ENCODE measurements around the gene MGAM2. TPM values are rescaled to one million over a fixed set of nuclear protein-coding genes. Genes with fewer than 3 reads are reported as not detected.

The MGAM2 gene
- polyA plus RNA-seq, 1 donor, result 0.04 TPM

DNA sequence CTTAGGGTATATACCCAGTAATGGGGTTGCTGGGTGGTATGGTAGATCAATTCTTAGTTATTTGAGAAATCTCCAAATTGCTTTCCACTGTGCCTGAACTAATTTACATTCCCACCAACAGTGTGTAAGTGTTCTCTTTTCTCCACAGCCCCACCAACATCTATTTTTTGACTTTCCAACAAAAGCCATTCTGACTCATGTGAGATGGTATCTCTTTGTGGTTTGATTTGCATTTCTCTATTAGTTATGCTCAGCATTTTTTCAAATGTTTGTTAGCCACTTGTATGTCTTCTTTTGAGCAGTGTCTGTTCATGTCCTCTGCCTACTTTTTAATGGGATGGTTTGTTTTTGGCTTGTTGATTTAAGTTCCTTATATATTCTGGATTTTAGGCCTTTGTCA lies 66.4 kb downstream of the MGAM2 start:
- DNase-seq, result no peak

DNA sequence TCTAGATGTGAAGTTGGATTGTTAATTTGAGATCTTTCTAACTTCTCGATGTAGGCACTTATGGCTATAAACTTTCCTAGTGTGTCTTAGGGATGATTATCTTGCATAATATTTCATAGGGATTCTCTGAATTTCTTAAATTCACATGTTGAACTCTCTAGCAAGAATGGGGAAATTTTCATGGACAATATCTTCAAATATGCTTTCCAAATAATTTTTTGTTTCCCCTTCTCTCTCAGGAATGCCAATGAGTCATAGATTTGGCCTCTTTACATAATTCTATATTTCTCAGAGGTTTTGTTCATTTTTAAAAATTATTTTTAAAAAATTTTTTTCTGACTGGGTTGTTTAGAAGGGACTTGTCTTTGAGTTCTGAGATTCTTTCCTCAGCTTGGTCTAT lies 68.9 kb downstream of the MGAM2 start:
- DNase-seq, result no peak

DNA sequence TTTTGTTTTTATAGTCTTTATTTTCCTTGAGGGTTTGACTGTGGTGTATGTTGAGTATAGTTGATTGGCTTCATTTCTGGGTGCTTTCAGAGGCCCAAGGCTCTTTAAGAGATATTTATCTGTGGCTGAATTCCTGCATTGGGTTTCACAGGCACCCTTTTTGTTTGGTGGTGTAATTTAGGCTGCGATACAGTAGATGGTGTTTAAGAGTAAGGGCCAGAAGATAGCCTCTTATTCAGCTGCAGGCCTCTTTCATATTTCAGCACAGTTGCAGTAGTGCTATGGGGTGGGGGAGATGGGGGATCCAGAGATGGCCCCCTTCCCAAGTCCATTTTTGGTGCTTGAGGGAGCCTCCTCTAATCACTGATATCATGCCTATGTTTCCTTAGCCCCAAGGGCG lies 69.7 kb downstream of the MGAM2 start:
- no peak for DNase-seq

DNA sequence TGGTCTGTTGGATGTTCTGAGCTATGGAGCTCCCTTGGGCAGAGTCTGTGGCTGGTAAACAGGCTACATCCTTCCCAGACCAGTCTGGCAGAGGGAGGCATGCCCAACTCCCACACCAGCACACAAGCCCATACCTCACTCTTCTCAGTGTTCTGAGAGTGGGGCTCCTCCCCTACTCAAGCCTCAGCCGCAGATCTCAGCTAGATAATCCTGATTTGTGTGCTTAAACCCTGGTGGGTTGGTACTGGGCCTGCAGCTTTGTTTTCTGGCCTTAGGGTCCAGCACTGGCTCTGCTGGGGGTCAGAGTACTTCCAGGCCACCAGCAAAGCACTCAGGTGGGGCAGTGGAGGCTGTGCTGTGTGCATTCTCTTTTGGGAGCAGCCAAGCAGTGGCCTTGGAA lies 70.4 kb downstream of the MGAM2 start:
- DNase-seq, result no peak

DNA sequence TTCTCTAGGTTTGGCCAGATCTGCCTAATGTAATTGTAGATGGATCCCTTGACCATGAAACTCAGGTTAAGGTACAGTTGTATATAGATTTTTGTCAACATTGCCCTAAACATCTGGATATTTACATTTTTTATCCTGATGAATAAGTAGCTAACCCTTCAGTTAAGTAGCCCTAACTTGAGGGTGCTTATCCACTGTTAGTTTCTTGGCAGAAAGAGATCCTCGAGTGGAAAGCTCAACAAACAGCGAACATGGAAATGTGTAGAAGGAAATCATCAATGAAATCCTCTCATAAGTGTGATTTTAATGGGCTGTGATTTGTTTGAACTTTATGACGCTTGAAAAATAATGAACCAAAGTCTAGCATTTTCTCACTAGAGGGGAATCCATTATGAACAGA lies 73.6 kb downstream of the MGAM2 start:
- DNase-seq, result no peak

DNA sequence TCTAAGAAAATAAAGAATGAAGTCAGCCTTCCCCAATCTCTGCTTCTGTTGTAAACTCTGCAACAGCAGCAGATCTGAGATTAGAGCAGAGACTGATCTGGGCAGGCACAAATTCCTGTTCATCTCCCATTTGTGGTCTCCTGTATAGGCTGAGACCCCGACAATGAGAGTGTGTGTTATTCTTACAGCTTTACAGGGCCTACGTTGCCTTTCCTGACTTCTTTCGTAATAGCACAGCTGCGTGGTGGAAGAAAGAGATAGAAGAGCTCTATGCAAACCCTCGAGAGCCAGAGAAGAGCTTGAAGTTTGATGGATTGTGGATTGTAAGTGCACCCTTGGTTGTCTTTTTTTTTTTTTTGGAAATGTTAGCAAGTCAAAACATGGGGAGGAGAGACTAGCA lies 74.3 kb downstream of the MGAM2 start:
- DNase-seq, result no peak

DNA sequence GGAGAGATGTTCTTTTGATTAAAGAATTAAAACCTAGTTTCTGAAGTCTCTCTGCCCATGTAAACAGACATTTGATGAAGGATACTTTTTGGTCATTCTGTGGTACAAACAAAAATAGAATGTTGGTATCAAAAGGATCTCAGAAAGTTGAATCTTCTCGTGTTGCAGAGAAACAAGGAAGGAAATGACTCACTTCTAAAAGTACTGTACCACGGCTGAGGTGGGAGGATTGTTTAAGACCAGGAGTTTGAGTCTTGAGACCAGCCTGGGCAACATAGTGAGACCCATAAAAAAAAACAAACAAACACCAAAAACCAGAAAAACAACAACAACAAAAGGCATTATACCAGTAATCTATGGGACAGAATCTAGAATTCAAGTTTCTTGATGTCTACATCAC lies 76.6 kb downstream of the MGAM2 start:
- DNase-seq, result no peak

DNA sequence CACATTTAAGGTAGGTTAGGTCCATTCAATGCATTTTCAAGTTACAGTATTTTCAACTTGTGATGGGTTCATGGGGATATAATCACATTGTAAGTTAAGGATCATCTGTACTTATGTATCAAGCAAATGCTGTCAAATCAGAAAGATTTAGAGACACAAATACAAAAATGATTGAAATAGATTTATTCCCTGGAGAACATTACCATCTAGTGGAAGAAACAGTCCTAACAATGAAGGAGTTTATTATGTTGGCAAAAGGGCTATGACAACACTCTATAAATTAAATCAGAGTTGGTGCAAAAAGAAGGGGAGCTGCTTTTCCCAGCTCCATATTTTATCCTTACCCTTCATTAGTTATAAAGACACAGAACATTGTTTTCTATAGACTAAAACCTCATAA lies 77.3 kb downstream of the MGAM2 start:
- DNase-seq, result no peak

DNA sequence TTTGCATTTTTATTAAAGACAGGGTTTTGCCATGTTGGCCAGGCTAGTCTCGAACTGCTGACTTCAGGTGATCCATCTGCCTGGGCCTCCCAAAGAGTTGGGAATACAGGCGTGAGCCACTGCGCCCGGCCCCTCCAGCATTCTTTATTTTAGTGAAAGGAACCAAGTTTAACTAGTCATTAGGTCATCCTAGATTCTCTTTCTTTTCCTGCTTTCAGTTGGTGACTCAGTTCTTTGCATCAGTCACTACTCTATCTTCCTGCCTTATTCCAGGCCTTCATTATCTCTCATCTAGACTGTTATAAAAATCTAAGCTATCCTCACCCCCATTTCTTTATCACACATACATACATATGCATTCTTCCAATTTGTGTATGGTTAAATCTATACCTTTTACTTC lies 82.7 kb downstream of the MGAM2 start:
- DNase-seq, result no peak

DNA sequence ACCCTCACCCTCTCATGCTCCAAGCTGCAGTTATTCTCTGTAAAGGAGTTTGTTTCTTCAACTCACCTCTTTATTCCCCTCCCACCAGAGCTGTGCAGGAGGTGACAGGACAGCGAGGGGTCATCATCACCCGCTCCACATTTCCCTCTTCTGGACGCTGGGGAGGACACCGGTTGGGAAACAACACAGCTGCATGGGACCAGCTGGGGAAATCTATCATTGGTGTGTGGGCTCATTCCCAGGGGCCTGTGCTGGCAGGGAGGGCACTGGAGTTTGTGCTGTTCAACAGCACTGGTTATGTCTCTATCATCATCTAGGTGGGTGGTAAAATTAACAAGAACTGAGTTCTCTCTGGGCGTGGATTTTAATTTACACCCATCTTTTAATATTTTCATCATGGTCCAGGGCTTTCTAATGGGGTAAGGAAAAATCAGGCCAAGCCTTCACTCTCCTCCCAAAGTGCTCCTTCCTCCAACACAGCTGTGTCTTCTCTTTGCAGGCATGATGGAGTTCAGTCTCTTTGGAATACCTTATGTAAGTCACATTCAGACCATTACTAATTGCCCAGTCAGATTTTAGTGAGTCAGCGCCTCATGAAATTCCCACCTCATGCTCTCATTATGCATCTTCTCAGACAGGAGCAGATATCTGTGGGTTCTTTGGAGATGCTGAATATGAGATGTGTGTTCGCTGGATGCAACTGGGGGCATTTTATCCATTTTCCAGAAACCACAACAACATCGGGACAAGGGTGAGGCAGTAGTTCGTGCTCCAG lies 84.7 kb downstream of the MGAM2 start:
- no peak for DNase-seq

DNA sequence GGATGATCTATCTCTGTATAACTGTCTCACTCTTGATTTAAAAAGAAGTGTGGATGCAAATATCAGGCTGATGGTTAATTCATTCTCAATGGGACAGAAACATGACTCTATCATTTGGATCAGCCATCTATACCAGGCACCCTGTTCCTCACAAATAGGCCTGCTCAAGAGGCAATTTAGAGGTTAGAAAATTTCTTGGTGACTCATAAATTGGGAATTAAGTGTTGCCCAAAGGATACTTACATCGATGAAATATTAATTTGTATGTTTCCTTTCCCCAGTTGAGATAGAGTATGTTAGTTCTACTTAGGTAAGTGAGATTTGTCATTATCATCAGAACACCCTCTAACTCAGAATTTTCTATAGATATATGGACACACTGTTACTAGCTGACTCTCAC lies 88.7 kb downstream of the MGAM2 start:
- DNase-seq, result no peak

DNA sequence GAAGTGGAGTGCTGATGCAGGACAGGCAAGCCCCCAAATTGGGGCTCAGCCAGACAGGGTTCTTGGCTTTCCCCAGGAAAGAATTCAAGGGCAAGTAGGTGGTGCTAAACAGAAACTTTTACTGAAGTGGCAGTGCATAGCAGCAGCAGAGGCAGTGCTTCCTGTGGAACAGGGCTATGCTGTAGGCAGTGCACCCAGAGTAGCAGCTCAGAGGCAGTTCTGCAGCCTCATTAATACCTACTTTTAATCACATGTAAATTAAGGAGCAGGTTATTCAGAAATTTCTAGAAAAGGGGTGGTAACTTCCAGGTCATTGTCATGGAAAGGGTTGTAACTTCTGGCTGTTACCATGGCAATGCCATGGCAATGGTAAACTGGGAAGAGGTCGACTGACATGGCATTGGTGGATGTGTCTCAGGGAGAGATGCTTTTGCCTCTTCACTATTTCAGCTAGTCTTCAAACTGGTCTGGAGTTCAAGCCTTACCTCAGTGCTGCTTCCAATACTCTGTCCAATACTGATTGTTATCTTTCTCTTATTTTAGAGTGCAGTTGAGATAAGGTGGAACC lies 117.1 kb downstream of the MGAM2 start:
- DNase-seq, result no peak

DNA sequence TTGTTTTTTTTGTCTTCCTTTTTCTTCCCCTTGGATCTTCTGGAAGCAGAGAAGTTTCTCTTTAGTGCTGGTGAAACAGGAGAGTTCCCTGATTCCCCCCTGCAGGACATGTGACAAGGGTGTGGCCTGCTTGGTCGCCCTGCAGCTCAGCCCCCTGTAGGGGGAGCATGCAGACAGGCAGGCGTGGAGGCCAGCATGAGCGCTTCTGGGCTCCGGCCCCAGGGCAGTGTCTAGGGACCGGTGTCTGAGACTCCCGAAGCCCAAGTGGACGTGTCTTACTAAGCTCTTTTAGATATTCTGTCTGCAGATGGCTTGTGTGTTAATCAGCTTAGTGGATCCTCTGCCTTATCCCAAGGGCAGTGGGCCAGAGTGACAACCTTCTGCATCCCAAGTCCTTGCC lies 120.2 kb downstream of the MGAM2 start:
- no peak for DNase-seq

DNA sequence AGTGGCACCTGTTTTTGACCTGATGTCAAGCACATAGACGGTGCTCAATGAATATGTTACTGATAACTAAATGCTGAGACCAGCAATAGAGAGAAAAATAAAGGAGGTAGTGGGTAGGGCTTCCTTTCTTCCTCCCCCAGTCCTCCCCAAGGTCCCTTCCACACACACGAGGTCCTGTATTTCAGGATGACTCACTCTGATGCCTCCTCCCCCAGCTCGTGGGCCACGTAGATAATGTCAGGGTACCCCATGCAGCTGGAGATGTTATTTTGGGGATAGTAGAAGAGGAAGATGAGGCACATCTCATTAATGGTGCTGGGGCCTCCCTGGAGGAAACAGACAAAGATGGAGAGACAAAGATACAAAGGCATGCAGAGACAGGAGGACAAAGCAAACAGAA lies 129.0 kb downstream of the MGAM2 start:
- no peak for DNase-seq

DNA sequence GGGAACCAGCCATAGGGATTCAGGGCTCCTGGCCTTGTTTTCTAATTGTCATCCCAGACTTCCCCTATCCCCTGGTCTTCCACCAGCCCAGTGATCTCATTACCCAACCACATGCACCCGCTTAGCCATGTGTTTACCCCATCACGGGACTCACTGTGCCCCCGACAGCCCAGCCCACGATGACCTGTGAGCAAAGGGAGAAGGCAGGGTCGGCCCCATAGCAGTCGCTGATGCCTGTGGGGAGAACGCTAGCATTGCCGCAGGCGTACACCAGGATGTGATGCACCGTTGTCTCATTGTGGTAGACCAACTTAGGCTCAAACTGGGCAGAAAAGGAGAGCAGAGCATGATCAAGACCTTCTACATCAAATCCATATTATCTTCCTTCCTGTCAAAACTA lies 132.3 kb downstream of the MGAM2 start:
- no peak for DNase-seq

DNA sequence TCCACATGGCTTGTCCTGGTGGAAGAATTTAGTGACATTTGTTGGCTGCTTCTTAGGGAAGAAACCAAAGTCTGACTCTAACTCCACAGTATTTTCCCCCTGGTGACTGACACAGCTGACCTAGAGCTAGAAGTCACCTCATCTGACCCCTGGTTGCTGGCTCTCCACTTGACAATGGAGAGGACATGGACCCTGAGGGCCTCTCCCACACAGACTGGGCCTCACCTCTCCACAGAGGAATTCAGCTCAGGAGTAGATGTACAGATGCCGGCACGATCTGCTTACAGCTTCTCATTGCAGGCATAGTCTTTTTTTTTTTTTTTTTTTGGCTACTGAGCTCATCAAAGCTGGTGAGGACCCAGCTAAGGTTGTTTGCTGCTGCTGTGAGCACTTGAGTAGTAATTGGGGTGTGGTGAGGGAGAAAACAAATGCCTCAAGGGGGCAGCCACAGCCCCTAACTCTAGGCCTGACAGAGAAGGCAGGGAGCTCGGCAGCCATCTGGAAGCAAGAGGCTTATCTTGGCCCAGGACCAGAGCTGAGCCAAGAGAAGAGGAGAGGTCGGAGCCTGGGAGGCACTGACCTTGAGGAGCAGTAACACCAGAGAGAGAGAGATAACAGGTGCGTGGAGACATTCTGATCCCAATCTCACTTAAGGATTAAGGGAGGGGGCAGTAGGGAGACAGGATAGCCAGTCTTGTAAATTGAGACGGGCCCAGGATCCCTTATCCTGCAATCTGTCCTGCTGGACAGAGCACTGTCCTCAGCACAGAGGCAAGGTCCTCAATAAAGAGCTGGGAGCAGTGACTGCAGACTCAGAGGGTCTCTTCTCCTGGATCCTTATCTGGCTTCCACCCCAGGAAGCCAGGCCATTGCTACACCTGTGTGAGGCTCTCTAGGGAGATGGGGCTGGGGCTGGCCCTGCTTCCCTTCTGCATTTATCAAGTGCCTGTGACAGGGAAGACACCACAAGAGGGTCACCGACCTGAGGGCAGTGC lies 136.9 kb downstream of the MGAM2 start:
- no peak for DNase-seq

DNA sequence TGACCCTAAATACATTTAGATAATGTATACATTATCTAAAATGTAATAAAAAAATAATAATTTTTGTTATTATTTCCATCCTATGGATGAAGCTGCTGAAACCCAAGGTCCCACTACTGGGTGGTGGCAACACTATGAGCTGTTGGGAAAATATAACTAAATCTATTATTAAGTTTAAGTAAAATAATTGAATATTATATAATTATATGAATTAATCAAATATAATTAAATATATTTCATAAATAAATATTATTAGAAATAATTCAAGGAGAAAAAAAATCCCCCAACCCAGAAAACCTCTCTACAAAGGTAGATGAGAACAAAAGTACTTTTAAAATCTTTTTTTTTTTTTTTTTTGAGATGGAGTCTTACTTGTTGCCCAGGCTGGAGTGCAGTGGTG lies 138.4 kb downstream of the MGAM2 start:
- DNase-seq, result no peak

DNA sequence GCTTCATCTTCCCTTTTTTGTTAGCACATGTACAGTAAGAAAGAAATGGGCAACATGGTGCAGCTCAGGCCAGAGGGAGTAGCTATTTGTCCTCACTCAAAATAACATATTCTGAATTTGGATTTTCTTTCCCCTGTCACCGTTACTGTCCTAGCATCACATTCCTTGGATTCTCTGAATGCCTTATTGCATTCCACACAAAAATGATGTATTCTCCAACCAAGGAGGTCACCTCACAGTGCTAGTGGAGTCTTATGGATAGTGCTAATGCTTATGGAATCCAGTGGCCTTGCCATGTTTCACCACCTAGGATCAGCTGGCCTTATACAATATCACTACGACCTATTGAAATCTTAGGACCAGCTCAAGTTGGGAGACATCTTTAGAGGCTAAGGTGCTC lies 139.2 kb downstream of the MGAM2 start:
- DNase-seq, result no peak

DNA sequence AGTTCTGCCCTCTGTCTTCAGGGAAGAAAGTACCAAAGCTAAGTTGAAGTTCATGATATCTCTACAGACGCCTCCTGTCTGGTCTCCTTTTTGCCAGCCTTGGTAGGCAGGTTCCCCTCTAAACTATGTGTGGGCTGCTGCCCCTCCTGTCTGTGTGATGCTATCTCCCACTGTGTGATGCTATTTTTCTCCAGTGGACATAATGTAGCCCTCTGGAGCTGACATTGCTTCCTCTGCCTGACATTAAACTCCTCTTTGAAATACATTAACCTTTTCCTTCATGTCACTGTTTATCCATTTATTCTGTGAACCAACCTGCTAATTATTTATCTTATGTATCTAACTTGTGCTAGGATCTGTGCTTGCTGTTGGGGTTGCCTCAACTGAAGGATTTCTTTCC lies 146.4 kb downstream of the MGAM2 start, which contains the start of gene PRSS58:
TSS of gene PRSS58 (minus strand) at position 101 of the 400 bp plus-strand sequence. CDS start 351 bp downstream, outside the sequence.
- DNase-seq, result no peak

DNA sequence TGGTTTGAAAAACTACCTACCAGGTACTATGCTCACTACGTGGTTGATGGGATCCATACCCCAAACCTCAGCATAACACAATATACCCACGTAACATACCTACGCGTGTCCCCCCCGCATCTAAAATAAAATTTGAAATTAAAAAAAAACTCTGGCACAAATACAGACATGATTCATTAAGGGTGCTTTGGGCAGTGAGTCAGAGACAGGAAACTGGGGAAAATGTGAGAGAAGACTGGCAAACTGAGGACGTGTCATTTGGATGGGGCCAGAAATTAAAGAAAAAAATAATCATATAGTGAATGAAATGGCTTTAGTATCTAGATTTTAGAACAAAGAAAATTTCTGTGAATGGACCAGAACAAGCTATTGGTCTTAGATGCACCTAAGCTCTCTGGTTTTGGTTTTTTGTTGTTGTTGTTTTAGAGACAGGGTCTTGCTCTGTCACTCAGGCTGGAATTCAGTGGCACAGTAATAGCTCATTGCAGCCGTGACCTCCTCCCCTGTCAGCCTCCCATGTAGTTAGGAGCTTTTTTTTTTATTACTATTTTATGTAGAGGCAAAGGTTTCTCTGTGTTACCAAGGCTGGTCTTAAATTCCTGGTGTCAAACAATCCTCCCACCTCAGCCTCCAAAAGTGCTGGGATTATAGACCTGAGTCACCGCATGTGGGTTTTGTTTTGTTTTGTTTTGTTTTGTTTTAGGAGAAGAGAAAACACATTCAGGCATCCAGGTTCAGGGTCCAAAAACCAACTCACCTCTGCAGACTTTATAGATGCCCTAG lies 152.3 kb downstream of the MGAM2 start:
- DNase-seq, result no peak
